ENCODE data around the gene ADAMTS7. TPM values are rescaled to one million over a fixed set of nuclear protein-coding genes. Genes with fewer than 3 reads are reported as not detected.

ADAMTS7 gene
- total and polyA plus RNA-seq, 2 of the 13 experiments (the other 11 are each of a cell fraction or from before 2014, with no cell fraction given), result 0.09 to 0.12 TPM

- WGBS (ENCODE audit: low lambda C conversion rate), result 80% methylated on average over 1 of the region's 6 CpGs
- TF ChIP-seq ISL2 (CRISPR knock-in tag; IDR thresholded peaks at IDR 0.05) (no peak), SRSF9 (IDR thresholded peaks at IDR 0.05; ENCODE audit: borderline replicate concordance, insufficient read depth, low read depth, low read length, poor library complexity, severe bottlenecking) (no peak), XRCC5 (optimal IDR thresholded peaks at IDR 0.05; ENCODE audit: low read length) (no peak), NFE2L2 (IDR thresholded peaks at IDR 0.05; ENCODE audit: low read length) (no peak), PRDM15 (CRISPR knock-in tag; IDR thresholded peaks at IDR 0.05) (no peak), ZSCAN9 (CRISPR knock-in tag; IDR thresholded peaks at IDR 0.05; ENCODE audit: borderline replicate concordance) (no peak), ZEB1 (IDR thresholded peaks at IDR 0.05; ENCODE audit: insufficient replicate concordance, low read depth) (no peak), ESRRA (CRISPR knock-in tag; IDR thresholded peaks at IDR 0.05; ENCODE audit: low read depth) (no peak), FOXJ3 (CRISPR knock-in tag; IDR thresholded peaks at IDR 0.05; ENCODE audit: borderline replicate concordance) (no peak), SMAD9 (CRISPR knock-in tag; IDR thresholded peaks at IDR 0.05) (no peak), KDM4B (CRISPR knock-in tag; IDR thresholded peaks at IDR 0.05) (no peak), CERS6 (CRISPR knock-in tag; IDR thresholded peaks at IDR 0.05) (no peak), ZNF24 (IDR thresholded peaks at IDR 0.05) (no peak), NRL (CRISPR knock-in tag; IDR thresholded peaks at IDR 0.05; ENCODE audit: borderline replicate concordance) (no peak), ZNF687 (CRISPR knock-in tag; IDR thresholded peaks at IDR 0.05) (no peak), HDAC2 (CRISPR knock-in tag; IDR thresholded peaks at IDR 0.05) (no peak), ZBTB38 (CRISPR knock-in tag; IDR thresholded peaks at IDR 0.05) (no peak), KDM1A (CRISPR knock-in tag; IDR thresholded peaks at IDR 0.05) (no peak), ZNF333 (CRISPR knock-in tag; IDR thresholded peaks at IDR 0.05; ENCODE audit: borderline replicate concordance) (no peak)
- Histone ChIP-seq H3K27me3 (ENCODE audit: control insufficient read depth in 1 of 2, insufficient read depth in 2 of 2, low read length in 2 of 2) (peaks cover 0 to 4% of the 10 kb centered on the region in 2 experiments; a peak in 2 of 5 replicates), H3K9ac (ENCODE audit: insufficient read depth, low read depth, low read length) (no peak overlapping the region), H3K4me3 (replicated peaks in 1 of 3; ENCODE audit: insufficient read depth in 1 of 3, low read depth in 2 of 3, low read length in 3 of 3) (no peak overlapping the region), H4K20me1 (ENCODE audit: insufficient read depth, low read length) (no peaks in the 10 kb centered on the region), H3K4me2 (ENCODE audit: low read depth, low read length) (no peak overlapping the region), H3K9me3 (ENCODE audit: low read length) (no peaks in the 10 kb centered on the region), H3K79me2 (ENCODE audit: insufficient read depth, low read length) (no peaks in the 10 kb centered on the region), H3K4me1 (ENCODE audit: insufficient read depth, low read length) (no peaks in the 10 kb centered on the region), H3K36me3 (replicated peaks in 1 of 2; ENCODE audit: control insufficient read depth in 1 of 2, insufficient read depth in 2 of 2, low read length in 2 of 2) (no peaks in the 10 kb centered on the region), H3K27ac (ENCODE audit: extremely low read length, insufficient read depth, low read length) (no peak overlapping the region), H2AFZ (ENCODE audit: low read length) (no peak overlapping the region)
- ATAC-seq (no peak; the same call in 2 of the 3 replicates), FAIRE-seq (no peak), DNase-seq (ENCODE audit: low spot score) (no peak)
- in situ Hi-C loops (cut with HindIII; ENCODE audit: extremely low pct_ligation_motif_present, low pct_unique_long_range_greater_than_20kb), result no loop called here
- POLR2A ChIA-PET, result no interaction called here
- intact Hi-C loops (cut with micrococcal nuclease; ENCODE audit: unreplicated experiment), result no loop called here
- CTCF ChIA-PET (ENCODE audit: low intra/inter-chr PET ratio, low total read pairs), result no interaction called here
- BruUV-seq (replicated peaks), result no TSS peak
These were observed 45.2 kb downstream of the ADAMTS7 start for GRCh38 chr15:78766041-78766440.
